ENCODE data around the gene CLHC1.
A peak's percentile ranks its signal among the peaks of the same experiment; 100 is the strongest.
"Not testable (repeated sequence)": the region's sequence is repeated elsewhere in the genome, so short reads cannot be mapped to it uniquely, and the experiment has no call there.

CLHC1 gene

DNA sequence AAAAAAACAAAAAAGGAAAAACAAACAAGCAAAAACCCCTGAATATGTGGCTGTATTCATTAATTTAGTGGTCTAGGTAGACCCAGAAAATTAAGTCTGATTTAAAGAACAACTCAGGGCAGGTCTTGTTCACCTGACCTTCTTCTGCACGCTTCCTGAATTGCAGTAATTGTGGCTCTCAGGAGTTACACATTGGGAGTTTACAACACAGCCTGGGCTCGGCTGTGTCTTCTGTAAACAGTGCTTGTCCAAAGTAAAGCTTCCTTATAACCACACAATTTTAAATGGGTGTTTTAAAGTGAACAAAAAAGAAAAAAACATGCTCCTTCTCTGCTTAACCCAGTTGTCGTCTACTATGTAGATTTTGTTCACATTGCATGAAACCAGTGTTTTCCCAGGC, 45.2 kb upstream of the CLHC1 start:
- Histone ChIP-seq H3K9ac (ENCODE audit: low read depth, low read length, poor library complexity, severe bottlenecking) (no peak overlapping the region), H3F3A (ENCODE audit: low read depth) (no peaks in the 10 kb centered on the region), H4K20me1 (ENCODE audit: insufficient read depth, low read length, poor library complexity, severe bottlenecking) (no peaks in the 10 kb centered on the region), H3K27me3 (ENCODE audit: insufficient read depth, low read length, poor library complexity, severe bottlenecking) (no peaks in the 10 kb centered on the region), H3K9me2 (replicated peaks; ENCODE audit: low read depth, low read length) (no peaks in the 10 kb centered on the region), H3K36me3 (ENCODE audit: insufficient read depth, low read length) (no peaks in the 10 kb centered on the region), H3K79me2 (ENCODE audit: insufficient read depth, low read length) (peaks cover under 1% of the 10 kb centered on the region; the same call in 1 of the 2 replicates), H3K4me1 (ENCODE audit: insufficient read depth, low read length, poor library complexity, severe bottlenecking) (peaks cover 6% of the 10 kb centered on the region), H3K9me3 (ENCODE audit: insufficient read depth, low read depth, low read length) (no peaks in the 10 kb centered on the region), H3K4me3 (ENCODE audit: low read length, poor library complexity, severe bottlenecking) (no peak overlapping the region), H2AFZ (ENCODE audit: low read length) (no peak overlapping the region), H3K4me2 (ENCODE audit: low read depth, low read length, poor library complexity, severe bottlenecking) (no peak overlapping the region)
- TF ChIP-seq EZH2phosphoT487 (IDR thresholded peaks at IDR 0.05; ENCODE audit: borderline replicate concordance): no peak
- TF ChIP-seq, protein P1, sequence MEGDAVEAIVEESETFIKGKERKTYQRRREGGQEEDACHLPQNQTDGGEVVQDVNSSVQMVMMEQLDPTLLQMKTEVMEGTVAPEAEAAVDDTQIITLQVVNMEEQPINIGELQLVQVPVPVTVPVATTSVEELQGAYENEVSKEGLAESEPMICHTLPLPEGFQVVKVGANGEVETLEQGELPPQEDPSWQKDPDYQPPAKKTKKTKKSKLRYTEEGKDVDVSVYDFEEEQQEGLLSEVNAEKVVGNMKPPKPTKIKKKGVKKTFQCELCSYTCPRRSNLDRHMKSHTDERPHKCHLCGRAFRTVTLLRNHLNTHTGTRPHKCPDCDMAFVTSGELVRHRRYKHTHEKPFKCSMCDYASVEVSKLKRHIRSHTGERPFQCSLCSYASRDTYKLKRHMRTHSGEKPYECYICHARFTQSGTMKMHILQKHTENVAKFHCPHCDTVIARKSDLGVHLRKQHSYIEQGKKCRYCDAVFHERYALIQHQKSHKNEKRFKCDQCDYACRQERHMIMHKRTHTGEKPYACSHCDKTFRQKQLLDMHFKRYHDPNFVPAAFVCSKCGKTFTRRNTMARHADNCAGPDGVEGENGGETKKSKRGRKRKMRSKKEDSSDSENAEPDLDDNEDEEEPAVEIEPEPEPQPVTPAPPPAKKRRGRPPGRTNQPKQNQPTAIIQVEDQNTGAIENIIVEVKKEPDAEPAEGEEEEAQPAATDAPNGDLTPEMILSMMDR (conservative IDR thresholded peaks at IDR 0.05; ENCODE audit: low read length): no peak

GRCh38 chr2:55274346-55274745, 42.3 kb upstream of the CLHC1 start:
- H3K9me3 ChIP-seq (ENCODE audit: insufficient read depth, low read depth, low read length); H3K79me2 ChIP-seq (ENCODE audit: insufficient read depth, low read length); H3K9ac ChIP-seq (ENCODE audit: low read depth, low read length, poor library complexity, severe bottlenecking); H3K27me3 ChIP-seq (ENCODE audit: insufficient read depth, low read length, poor library complexity, severe bottlenecking); H3K9me2 ChIP-seq (replicated peaks; ENCODE audit: low read depth, low read length); H4K20me1 ChIP-seq (ENCODE audit: insufficient read depth, low read length, poor library complexity, severe bottlenecking); H3F3A ChIP-seq (ENCODE audit: low read depth); H3K36me3 ChIP-seq (ENCODE audit: insufficient read depth, low read length); H3K4me2 ChIP-seq (ENCODE audit: low read depth, low read length, poor library complexity, severe bottlenecking); H2AFZ ChIP-seq (ENCODE audit: low read length); H3K4me3 ChIP-seq (ENCODE audit: low read length, poor library complexity, severe bottlenecking): not testable (repeated sequence)
- H3K4me1 ChIP-seq (ENCODE audit: insufficient read depth, low read length, poor library complexity, severe bottlenecking): peaks cover 14% of the 10 kb centered on the region

- Histone ChIP-seq H3K79me2 (ENCODE audit: insufficient read depth, low read length) (peaks cover 17% of the 10 kb centered on the region), H3K4me2 (ENCODE audit: low read depth, low read length, poor library complexity, severe bottlenecking) (peak overlapping the region; percentile 81), H3K27me3 (ENCODE audit: insufficient read depth, low read length, poor library complexity, severe bottlenecking) (no peaks in the 10 kb centered on the region), H2AFZ (ENCODE audit: low read length) (peak overlapping the region; percentile 92), H3K9me2 (replicated peaks; ENCODE audit: low read depth, low read length) (no peaks in the 10 kb centered on the region), H3K9me3 (ENCODE audit: insufficient read depth, low read depth, low read length) (no peaks in the 10 kb centered on the region), H3K9ac (ENCODE audit: low read depth, low read length, poor library complexity, severe bottlenecking) (peak overlapping the region; percentile 93), H3F3A (ENCODE audit: low read depth) (no peaks in the 10 kb centered on the region), H3K4me3 (ENCODE audit: low read length, poor library complexity, severe bottlenecking) (peak overlapping the region; percentile 92), H4K20me1 (ENCODE audit: insufficient read depth, low read length, poor library complexity, severe bottlenecking) (no peaks in the 10 kb centered on the region), H3K36me3 (ENCODE audit: insufficient read depth, low read length) (no peaks in the 10 kb centered on the region), H3K4me1 (ENCODE audit: insufficient read depth, low read length, poor library complexity, severe bottlenecking) (peaks cover 21% of the 10 kb centered on the region)
- TF ChIP-seq, protein P1 (conservative IDR thresholded peaks at IDR 0.05; ENCODE audit: low read length): no peak
- TF ChIP-seq EZH2phosphoT487 (IDR thresholded peaks at IDR 0.05; ENCODE audit: borderline replicate concordance): no peak
Observed at GRCh38 chr2:55269645-55269990, 37.5 kb upstream of the CLHC1 start.

DNA sequence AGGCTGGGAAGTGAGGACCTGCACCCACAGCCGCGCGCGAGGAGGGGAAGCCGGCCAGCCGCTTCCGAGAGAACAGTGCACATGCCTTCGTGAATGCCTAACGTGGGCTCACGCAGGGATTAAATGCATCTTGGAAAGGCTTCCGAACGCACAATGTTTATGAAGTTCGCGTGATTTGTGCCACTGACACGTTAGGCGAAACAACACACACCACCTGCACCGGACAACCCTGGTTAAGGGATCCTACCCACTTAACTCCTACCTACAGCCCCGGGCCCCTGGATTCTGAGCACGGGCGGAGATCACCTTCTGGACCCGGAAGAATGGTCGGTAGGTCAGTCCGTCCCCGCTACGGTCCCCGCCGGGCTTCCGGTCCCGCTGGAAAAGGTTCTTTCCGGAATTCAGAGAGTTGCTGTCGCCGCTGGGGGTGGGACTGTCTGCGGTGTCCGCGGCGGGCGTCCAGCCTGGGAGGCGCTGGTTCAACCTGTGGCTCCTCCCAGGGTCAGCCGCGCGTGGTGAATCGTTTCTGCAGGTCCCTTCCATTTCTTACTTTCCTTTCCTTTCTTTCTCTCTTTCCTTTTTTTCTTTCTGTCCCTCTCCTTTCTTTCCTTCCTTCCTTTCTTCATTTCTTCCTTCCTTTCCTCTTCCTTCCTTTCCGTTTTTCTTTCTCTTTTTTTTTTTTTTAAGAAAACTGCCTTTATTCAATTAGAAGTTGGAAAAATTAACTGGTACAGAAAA, 37.0 kb upstream of the CLHC1 start, which contains the start of gene MTIF2:
TSS of gene MTIF2 (minus strand) at position 325 of the 738 bp plus-strand sequence. CDS start 5,373 bp downstream, outside the sequence.
- H3K4me3 ChIP-seq (ENCODE audit: low read length, poor library complexity, severe bottlenecking): peak within 1 kb of the TSS; percentile 92
- no peaks in the 10 kb centered on the region for H3K27me3 ChIP-seq (ENCODE audit: insufficient read depth, low read length, poor library complexity, severe bottlenecking)
- peak within 1 kb of the TSS; percentile 92 for H2AFZ ChIP-seq (ENCODE audit: low read length)
- TF ChIP-seq, protein P1 (conservative IDR thresholded peaks at IDR 0.05; ENCODE audit: low read length): no peak
- no peak for TF ChIP-seq EZH2phosphoT487 (IDR thresholded peaks at IDR 0.05; ENCODE audit: borderline replicate concordance)
- peaks cover 21% of the 10 kb centered on the region for H3K4me1 ChIP-seq (ENCODE audit: insufficient read depth, low read length, poor library complexity, severe bottlenecking)
- H3K36me3 ChIP-seq (ENCODE audit: insufficient read depth, low read length): no peaks in the 10 kb centered on the region
- no peaks in the 10 kb centered on the region for H4K20me1 ChIP-seq (ENCODE audit: insufficient read depth, low read length, poor library complexity, severe bottlenecking)
- H3K9me2 ChIP-seq (replicated peaks; ENCODE audit: low read depth, low read length): no peaks in the 10 kb centered on the region
- peak within 1 kb of the TSS; percentile 93 for H3K9ac ChIP-seq (ENCODE audit: low read depth, low read length, poor library complexity, severe bottlenecking)
- H3F3A ChIP-seq (ENCODE audit: low read depth): no peaks in the 10 kb centered on the region
- peak within 1 kb of the TSS; percentile 93 for H3K4me2 ChIP-seq (ENCODE audit: low read depth, low read length, poor library complexity, severe bottlenecking)
- H3K9me3 ChIP-seq (ENCODE audit: insufficient read depth, low read depth, low read length): no peaks in the 10 kb centered on the region
- peaks cover 17% of the 10 kb centered on the region for H3K79me2 ChIP-seq (ENCODE audit: insufficient read depth, low read length)
